Panc1 (cell line): Measurements from ENCODE around the gene PLAAT5.

ENCODE experiments used
- CTCF ChIP-seq: fragments of 450-650 bp; IDR thresholded peaks from 2 replicates; pipeline ENCODE4 v1.5.1; 2017; ENCODE audit warnings: mild to moderate bottlenecking
- POLR2AphosphoS5 ChIP-seq: IDR thresholded peaks from 2 replicates; pipeline ENCODE4 v1.6.1; 2012; ENCODE audit warnings: mild to moderate bottlenecking, low read depth, low read length, moderate library complexity
- REST ChIP-seq, 2 experiments: IDR thresholded peaks; 2 replicates each; pipeline ENCODE4 v1.6.1; 2011 to 2012; ENCODE audit warnings: low read depth in 2 of 2, control low read depth in 1 of 2, low read length in 1 of 2, mild to moderate bottlenecking in 1 of 2, moderate library complexity in 1 of 2; ENCODE audit not compliant: insufficient read depth in 1 of 2
- SIN3A ChIP-seq: IDR thresholded peaks from 2 replicates; pipeline ENCODE4 v1.6.1; 2012; ENCODE audit warnings: low read depth, mild to moderate bottlenecking, low read length, moderate library complexity, borderline replicate concordance; ENCODE audit not compliant: insufficient read depth

GRCh38 chr11:63507511-63507910 lies 16.5 kb upstream of the PLAAT5 start:
- TF ChIP-seq REST (IDR thresholded peaks at IDR 0.05; ENCODE audit: insufficient read depth in 1 of 2, low read depth in 2 of 2, low read length in 1 of 2) (no peak), CTCF (no peak), SIN3A (no peak), POLR2AphosphoS5 (no peak)
